ENCODE data around the gene C1QL2.

Gene C1QL2

GRCh38 chr2:119158563-119159347, at the start of gene C1QL2:
Gene C1QL2, minus strand, starts transcription at chr2:119158751. Its CDS starts 482 bp downstream, at chr2:119158269.
- DNase-seq: no peak

DNA sequence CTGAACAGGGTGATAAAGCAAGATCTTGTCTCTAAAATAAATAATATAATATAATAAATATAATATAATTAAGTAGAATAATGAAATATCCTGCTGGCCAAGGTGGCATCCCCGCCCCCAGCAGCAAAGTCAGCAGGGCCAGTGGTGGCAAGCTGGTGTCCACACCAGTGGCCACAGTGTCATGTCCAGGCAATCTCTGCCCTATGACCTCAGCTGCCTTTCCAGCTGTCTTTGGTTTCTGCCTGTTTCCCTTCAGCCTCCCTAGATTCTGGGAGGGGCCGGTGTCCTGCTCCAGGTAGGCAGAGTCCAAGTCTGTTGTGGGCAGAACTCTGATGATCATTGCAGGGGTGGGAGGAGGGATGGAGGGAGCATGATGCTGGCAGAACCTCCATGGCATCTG, 48.9 kb upstream of the C1QL2 start:
- no peak for DNase-seq

DNA sequence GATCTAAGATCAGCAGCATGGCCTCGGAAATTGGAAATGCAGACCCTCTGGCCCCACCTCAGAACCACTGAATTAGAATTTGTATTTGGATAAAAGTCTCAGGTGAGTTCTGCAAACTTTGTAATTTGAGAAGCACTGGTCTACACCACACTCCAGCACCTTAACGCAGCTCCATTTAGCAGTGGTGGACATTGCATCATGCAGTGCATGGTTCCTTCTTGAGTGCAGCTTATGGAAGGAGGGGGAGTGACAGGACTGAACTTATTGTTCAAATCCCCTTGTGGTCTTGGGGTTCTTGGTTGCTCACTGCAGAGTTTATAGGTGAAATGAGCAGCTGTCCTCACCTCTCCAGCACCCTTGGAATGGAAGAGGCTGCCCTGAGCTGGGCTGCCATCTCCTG, 47.6 kb upstream of the C1QL2 start:
- DNase-seq: no peak

GRCh38 chr2:119205001-119205706, 46.6 kb upstream of the C1QL2 start:
- DNase-seq: no peak

DNA sequence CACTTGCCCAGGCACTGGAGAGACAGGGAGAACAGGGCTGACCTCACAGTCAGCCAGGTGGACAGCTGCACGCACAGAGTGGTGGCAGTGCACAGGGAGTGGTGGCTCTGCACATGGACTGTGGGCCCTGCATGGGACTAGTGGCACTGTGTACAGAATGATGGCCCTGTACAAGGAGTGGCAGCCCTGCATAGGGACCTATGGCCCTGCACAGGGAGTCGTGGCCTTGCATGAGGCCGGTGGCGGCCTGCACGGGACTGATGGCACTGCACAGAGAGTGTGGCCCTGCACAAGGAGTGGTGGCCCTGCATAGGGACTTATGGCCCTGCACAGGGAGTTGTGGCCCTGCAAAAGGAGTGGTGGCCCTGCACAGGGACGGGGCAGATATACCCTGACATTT, 46.0 kb upstream of the C1QL2 start:
- DNase-seq: no peak

DNA sequence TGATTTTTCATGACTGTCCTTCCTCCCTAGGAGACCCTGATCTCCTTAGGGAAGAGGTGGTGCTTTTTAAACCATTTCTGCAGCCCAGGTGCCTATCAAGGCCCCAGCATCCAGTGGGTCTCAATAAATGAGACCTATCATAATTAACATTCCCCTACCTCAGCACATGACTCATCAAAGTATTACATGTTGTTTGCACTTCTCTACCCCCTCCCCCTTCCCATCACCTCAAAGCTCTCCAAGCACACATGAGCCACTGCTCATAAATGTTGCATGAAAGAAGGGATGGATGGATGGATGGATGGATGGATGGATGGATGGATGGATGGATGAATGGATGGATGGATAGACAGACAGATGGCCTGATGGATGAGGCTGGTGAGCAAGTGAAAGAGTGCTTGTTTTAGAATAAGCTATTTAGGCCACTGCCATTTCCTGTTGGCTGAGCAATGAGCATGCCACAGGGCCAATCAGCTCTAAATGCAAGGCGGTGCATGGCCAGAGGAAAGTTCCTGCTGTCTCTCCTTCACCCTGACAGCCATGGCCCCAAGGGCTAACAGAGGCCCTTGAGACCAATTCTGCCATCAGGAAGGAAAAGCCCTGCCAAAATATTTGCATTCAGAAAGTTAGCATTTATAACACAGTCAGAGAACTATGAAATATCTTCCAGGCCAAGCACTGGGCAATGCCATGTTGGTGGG, 44.2 kb upstream of the C1QL2 start:
- DNase-seq: no peak

- DNase-seq: no peak
Measured at GRCh38 chr2:119201815-119202214, 43.3 kb upstream of the C1QL2 start.

DNA sequence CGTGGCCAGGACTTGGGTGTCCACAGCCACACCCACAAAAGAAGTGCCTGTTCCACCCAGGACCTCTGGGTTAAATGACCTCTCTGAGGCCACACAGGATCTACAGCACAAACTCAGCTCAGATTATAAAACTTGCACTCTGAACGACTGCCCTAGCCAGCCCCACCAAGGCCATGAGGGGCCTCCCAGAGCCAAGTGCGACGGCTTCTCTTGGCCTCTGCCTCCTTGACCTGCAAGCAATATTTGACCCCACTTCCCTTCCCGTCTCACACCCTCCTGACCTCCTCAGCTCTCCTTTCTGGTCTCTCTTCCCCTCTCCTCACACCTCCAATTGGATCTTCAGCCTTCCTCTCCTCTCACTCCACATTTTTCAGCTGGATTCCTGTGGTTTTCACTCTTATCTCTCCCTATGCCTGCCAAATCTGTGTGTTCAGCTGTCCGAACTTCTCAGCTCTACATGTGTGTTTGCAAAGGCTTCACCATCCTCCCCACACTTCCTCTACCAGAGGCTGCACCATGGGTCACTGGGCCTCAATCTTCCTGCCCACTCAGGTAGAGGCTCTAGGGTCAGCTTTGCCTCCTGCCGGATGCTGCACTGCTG, 39.8 kb upstream of the C1QL2 start:
- DNase-seq: no peak

GRCh38 chr2:119197529-119198239, 39.1 kb upstream of the C1QL2 start:
- no peak for DNase-seq

GRCh38 chr2:119197126-119197405, 38.5 kb upstream of the C1QL2 start:
- DNase-seq: no peak

GRCh38 chr2:119196301-119197125, 38.0 kb upstream of the C1QL2 start:
- DNase-seq: no peak

GRCh38 chr2:119195887-119196286, 37.3 kb upstream of the C1QL2 start:
- DNase-seq: no peak

DNA sequence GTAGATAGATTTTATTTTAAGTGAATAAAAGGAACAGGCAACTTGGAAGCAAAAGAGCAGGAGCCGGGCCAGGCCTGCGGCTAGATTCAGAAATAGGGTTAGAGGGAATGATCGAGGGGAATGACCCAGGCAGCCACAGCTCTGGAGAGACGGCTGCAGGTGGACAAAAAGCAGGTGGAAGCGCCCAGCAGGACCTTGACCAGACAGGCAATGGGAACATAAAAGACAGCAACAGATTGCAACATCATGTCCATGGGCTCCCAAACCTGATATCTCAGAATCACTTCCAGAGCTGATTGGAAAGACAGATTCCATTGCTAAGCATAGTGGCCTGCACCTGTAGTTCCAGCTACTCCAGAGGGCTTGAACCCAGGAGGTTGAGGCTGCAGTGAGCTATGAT, 36.5 kb upstream of the C1QL2 start:
- no peak for DNase-seq

GRCh38 chr2:119192893-119193292, 34.3 kb upstream of the C1QL2 start:
- no peak for DNase-seq

DNA sequence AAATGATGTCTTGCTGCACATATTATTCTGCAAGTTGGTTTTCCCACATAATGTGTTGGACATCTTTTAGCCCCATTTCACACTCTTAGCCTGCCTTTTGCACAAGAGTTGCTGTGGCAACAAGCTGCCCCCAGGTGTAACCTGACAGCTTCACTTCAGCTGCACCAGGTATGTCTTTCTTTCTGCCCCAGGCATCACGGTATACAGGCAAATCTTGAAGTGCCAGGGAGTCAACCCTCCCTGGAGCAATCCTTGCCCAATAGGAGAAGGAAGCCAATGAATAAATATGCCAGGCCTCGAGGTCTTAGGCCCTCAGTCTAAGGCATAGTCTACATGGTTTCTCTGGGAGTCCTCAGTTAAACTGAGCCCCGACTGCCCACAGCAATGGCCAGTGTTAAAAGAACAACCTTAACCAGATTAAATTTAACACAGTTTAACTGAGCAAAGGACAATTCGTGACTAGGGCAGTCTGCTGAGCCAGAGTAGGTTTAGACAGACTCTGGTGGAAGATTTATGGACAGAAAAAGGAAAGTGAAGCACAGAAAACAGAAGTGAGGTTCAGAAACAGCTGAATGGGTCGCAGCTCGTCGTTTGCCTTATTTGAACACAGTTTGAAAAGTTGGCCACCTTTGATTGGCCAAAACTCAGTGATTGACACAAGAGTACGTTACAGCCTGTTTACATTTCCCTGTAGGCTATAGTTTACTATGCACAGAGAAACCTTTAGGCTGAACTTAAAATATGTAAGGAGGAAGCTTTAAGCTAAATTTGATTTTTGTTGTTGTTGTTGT, 32.0 kb upstream of the C1QL2 start:
- no peak for DNase-seq

GRCh38 chr2:119184512-119184911, 26.0 kb upstream of the C1QL2 start:
- no peak for DNase-seq

DNA sequence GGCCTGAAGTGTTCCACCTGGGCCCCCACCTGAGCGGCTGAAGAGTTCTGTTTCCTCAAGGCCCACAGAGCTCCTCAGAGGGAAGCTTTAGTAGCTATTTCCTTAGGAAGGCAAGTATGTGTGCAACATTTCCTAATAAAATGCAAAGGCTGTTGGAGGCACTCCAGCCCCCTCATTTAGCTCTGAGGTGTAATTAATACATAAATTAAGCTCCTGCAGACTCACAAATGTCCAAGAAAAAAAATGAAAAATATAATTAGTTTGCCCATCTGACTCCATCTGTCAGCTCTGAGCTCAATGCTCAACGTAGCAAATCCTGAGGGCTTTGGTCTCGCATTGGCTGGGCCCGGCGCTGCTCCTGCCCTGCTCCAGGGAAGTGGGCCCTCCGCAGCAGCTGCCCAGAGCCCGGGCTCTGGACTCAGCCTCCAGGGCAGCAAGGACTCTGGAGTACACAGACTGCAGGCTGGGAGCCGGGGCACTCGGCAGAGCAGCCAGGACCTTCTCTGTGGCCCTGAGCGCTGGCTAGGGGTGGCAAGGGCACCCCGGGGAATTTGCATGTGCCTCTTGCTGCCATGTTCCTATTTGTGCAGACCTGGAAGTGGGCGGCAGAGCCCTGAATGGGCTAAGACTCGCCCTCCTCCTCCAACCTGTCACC, 23.4 kb upstream of the C1QL2 start:
- no peak for DNase-seq

DNA sequence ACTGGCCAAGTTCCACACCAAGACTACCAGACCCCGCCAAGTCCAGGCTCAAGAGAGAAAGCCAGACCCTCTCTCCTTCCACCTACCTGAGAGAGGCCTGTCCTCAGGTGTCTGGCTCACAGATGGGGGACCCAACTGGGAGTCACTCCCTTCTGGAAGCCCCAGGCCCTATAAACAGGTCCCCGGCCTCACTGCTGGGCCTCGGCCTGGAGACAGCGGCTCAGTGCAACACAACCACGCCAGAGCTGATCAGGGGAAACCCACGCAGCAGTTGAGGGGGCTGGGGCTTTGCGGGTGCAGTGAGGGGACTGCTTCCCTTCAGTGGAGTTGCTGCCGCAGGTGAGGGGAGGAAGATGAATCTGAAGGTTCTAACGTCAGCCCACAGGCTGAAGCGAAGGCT, 22.8 kb upstream of the C1QL2 start:
- no peak for DNase-seq

- DNase-seq: no peak
Measured at GRCh38 chr2:119180892-119181291, 22.3 kb upstream of the C1QL2 start.

DNA sequence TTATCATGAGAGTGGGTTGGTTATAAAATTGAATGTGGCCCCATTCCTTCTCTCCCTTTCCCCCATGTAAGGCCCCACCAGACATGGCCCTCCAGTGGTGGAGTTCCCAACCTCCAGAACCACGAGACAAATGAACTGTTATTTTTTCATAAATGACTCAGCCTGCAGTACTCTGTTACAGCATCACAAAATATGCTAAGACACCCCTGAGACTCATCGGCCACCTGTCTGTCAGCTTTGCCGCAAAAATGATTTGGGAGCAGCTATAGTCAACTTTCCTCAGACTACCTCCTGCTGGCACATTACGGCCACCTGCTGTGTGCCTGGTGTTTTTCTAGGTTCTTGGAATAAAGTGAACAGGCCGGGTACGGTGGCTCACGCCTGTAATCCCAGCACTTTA, 21.4 kb upstream of the C1QL2 start:
- no peak for DNase-seq

DNA sequence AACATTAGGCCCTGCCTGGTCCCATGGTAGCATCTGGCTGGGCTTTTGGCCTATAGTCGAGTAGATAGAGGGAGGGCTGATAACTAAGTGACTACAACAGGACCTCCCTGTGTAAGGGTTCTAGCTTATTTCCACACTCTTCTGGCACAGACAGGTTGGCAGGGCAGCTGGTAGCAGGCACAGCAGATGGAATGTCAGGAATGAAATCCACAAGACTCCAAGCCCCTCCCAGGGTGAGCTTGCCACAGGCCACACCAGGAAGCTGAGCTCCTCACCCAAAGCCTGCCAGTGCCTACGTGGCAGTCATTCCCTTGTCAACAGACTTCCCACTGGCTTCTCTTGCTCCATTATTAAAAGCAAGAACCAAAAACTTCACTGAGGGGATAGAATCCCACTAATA, 20.7 kb upstream of the C1QL2 start:
- no peak for DNase-seq
